Large intestine (tissue), 3 donors: Measurements from ENCODE around the gene PPP2R3B. TPM values are rescaled to one million over a fixed set of nuclear protein-coding genes. Genes with fewer than 3 reads are reported as not detected.
"Not testable (repeated sequence)": the region's sequence is repeated elsewhere in the genome, so short reads cannot be mapped to it uniquely, and the experiment has no call there.

ENCODE experiments used
- DNase-seq, 2 donors: peaks; one replicate each; pipeline versions ENCODE4 v3.0.0 to v3.0.0-alpha.2; 2013
- H3K27ac ChIP-seq: one replicate; pipeline ENCODE4 v1.5.1; 2013; ENCODE audit warnings: low read length
- H3K27me3 ChIP-seq: 2 replicates; pipeline ENCODE4 v1.6.1; 2013; ENCODE audit warnings: low read length; ENCODE audit not compliant: control insufficient read depth, insufficient read depth
- H3K36me3 ChIP-seq: 2 replicates; pipeline ENCODE4 v1.6.1; 2013; ENCODE audit warnings: low read length; ENCODE audit not compliant: control insufficient read depth, insufficient read depth
- H3K4me1 ChIP-seq: one replicate; pipeline ENCODE4 v1.6.1; 2013; ENCODE audit warnings: low read length; ENCODE audit not compliant: control insufficient read depth, insufficient read depth
- H3K4me3 ChIP-seq: one replicate; pipeline ENCODE4 v1.5.1; 2013; ENCODE audit warnings: low read length
- H3K9me3 ChIP-seq: one replicate; pipeline ENCODE4 v1.6.1; 2013; ENCODE audit warnings: mild to moderate bottlenecking, low read depth, low read length, moderate library complexity; ENCODE audit not compliant: control insufficient read depth
- WGBS: methylation state at CpG from one replicate; pipeline ENCODE4 v1.1.5; 2013; ENCODE audit warnings: low lambda C conversion rate; ENCODE audit not compliant: insufficient coverage; 5-methylcytosine and 5-hydroxymethylcytosine counted together
- polyA plus RNA-seq: library from polyadenylated mRNA; unstranded; fragments of 120-200 nt; gene quantifications from one replicate; pipeline ENCODE4 v1.2.1, GENCODE V29; 2013

The PPP2R3B gene
- polyA plus RNA-seq, 1 donor, result 15.0 TPM

- Histone ChIP-seq H3K36me3 (peaks cover 78% of the 10 kb centered on the region), H3K4me3 (no peak overlapping the region), H3K4me1 (no peaks in the 10 kb centered on the region), H3K27ac (no peak overlapping the region), H3K9me3 (peaks cover 30% of the 10 kb centered on the region), H3K27me3 (no peaks in the 10 kb centered on the region)
- DNase-seq, result no peak
- no CpG with 5 or more reads among the region's 25 CpGs for WGBS
Measured at GRCh38 chrX:310621-311155, 76.0 kb downstream of the PPP2R3B start.

GRCh38 chrX:308821-309520, 77.7 kb downstream of the PPP2R3B start:
- DNase-seq, result no peak

GRCh38 chrX:307261-308111, 79.2 kb downstream of the PPP2R3B start:
- WGBS, result no CpG with 5 or more reads among the region's 58 CpGs

More at GRCh38 chrX:308821-309520, 77.7 kb downstream of the PPP2R3B start:
- no peak overlapping the region for H3K4me3 ChIP-seq
- no peaks in the 10 kb centered on the region for H3K4me1 ChIP-seq
- H3K36me3 ChIP-seq, result peaks cover 75% of the 10 kb centered on the region
- H3K9me3 ChIP-seq, result peaks cover 27% of the 10 kb centered on the region
- WGBS, result 100% methylated on average over 1 of the region's 30 CpGs
- no peaks in the 10 kb centered on the region for H3K27me3 ChIP-seq
- H3K27ac ChIP-seq, result no peak overlapping the region

GRCh38 chrX:306614-307251, 80.0 kb downstream of the PPP2R3B start:
- not testable (repeated sequence) for H3K27me3 ChIP-seq, H3K4me3 ChIP-seq, H3K4me1 ChIP-seq, DNase-seq, H3K27ac ChIP-seq
- Histone ChIP-seq H3K36me3 (peaks cover 66% of the 10 kb centered on the region), H3K9me3 (peaks cover 22% of the 10 kb centered on the region)
- no CpG with 5 or more reads among the region's 3 CpGs for WGBS

More at GRCh38 chrX:307261-308111, 79.2 kb downstream of the PPP2R3B start:
- Histone ChIP-seq H3K27me3 (no peaks in the 10 kb centered on the region), H3K4me3 (no peak overlapping the region), H3K27ac (no peak overlapping the region), H3K4me1 (no peaks in the 10 kb centered on the region), H3K36me3 (peaks cover 67% of the 10 kb centered on the region), H3K9me3 (peaks cover 22% of the 10 kb centered on the region)
- no peak for DNase-seq

GRCh38 chrX:305781-306613, 80.7 kb downstream of the PPP2R3B start:
- not testable (repeated sequence) for H3K27me3 ChIP-seq, H3K4me1 ChIP-seq, H3K27ac ChIP-seq, H3K4me3 ChIP-seq, DNase-seq
- Histone ChIP-seq H3K9me3 (peaks cover 17% of the 10 kb centered on the region), H3K36me3 (peaks cover 62% of the 10 kb centered on the region)
- WGBS, result no CpG with 5 or more reads among the region's 12 CpGs

GRCh38 chrX:302975-303374, 83.7 kb downstream of the PPP2R3B start:
- peaks cover 19% of the 10 kb centered on the region for H3K9me3 ChIP-seq
- peaks cover 61% of the 10 kb centered on the region for H3K36me3 ChIP-seq
- H3K27me3 ChIP-seq, result no peaks in the 10 kb centered on the region
- H3K4me3 ChIP-seq, result no peak overlapping the region
- H3K4me1 ChIP-seq, result no peaks in the 10 kb centered on the region
- DNase-seq, result no peak
- H3K27ac ChIP-seq, result no peak overlapping the region
- 100% methylated on average over 1 of the region's 19 CpGs for WGBS

- no peak overlapping the region for H3K4me3 ChIP-seq
- peaks cover 14% of the 10 kb centered on the region for H3K9me3 ChIP-seq
- no peak overlapping the region for H3K27ac ChIP-seq
- H3K36me3 ChIP-seq, result peaks cover 48% of the 10 kb centered on the region
- H3K4me1 ChIP-seq, result no peaks in the 10 kb centered on the region
- no CpG with 5 or more reads among the region's 8 CpGs for WGBS
- DNase-seq, result no peak
- H3K27me3 ChIP-seq, result no peaks in the 10 kb centered on the region
Measured at GRCh38 chrX:300334-300733, 86.4 kb downstream of the PPP2R3B start.

GRCh38 chrX:298993-299392, 87.7 kb downstream of the PPP2R3B start:
- Histone ChIP-seq H3K9me3 (peaks cover 12% of the 10 kb centered on the region), H3K27ac (no peak overlapping the region), H3K4me1 (no peaks in the 10 kb centered on the region), H3K4me3 (no peak overlapping the region), H3K36me3 (peaks cover 43% of the 10 kb centered on the region), H3K27me3 (no peaks in the 10 kb centered on the region)
- no peak for DNase-seq
- no CpG with 5 or more reads among the region's 36 CpGs for WGBS

- H3K27me3 ChIP-seq, result no peaks in the 10 kb centered on the region
- no peak overlapping the region for H3K27ac ChIP-seq
- no CpG with 5 or more reads among the region's 21 CpGs for WGBS
- no peak for DNase-seq
- H3K4me3 ChIP-seq, result no peak overlapping the region
- no peaks in the 10 kb centered on the region for H3K4me1 ChIP-seq
- peaks cover 53% of the 10 kb centered on the region for H3K36me3 ChIP-seq
- peaks cover 26% of the 10 kb centered on the region for H3K9me3 ChIP-seq
Measured at GRCh38 chrX:295136-295535, 91.6 kb downstream of the PPP2R3B start.
